Ishikawa (cell line): ENCODE measurements around the gene ERC1.

Experiments used
- CEBPB ChIP-seq: IDR thresholded peaks from 2 replicates; pipeline ENCODE4 v1.6.1; 2012
- EP300 ChIP-seq: IDR thresholded peaks from 2 replicates; pipeline ENCODE4 v1.6.1; 2012; ENCODE audit warnings: borderline replicate concordance
- FOXM1 ChIP-seq: IDR thresholded peaks from 2 replicates; pipeline ENCODE4 v1.6.1; 2012; ENCODE audit warnings: low read depth, borderline replicate concordance
- RAD21 ChIP-seq: IDR thresholded peaks from 2 replicates; pipeline ENCODE4 v1.6.1; 2012; ENCODE audit warnings: low read depth
- TAF1 ChIP-seq: IDR thresholded peaks from 2 replicates; pipeline ENCODE4 v1.6.1; 2012; ENCODE audit warnings: low read depth, mild to moderate bottlenecking
- TCF12 ChIP-seq: IDR thresholded peaks from 2 replicates; pipeline ENCODE4 v1.6.1; 2012; ENCODE audit warnings: low read depth
- TEAD4 ChIP-seq: IDR thresholded peaks from 2 replicates; pipeline ENCODE4 v1.6.1; 2012
- TF ChIP-seq, protein P1 (sequence below): IDR thresholded peaks from 2 replicates; pipeline ENCODE4 v1.6.1; 2012; ENCODE audit warnings: low read depth, mild to moderate bottlenecking

DNA sequence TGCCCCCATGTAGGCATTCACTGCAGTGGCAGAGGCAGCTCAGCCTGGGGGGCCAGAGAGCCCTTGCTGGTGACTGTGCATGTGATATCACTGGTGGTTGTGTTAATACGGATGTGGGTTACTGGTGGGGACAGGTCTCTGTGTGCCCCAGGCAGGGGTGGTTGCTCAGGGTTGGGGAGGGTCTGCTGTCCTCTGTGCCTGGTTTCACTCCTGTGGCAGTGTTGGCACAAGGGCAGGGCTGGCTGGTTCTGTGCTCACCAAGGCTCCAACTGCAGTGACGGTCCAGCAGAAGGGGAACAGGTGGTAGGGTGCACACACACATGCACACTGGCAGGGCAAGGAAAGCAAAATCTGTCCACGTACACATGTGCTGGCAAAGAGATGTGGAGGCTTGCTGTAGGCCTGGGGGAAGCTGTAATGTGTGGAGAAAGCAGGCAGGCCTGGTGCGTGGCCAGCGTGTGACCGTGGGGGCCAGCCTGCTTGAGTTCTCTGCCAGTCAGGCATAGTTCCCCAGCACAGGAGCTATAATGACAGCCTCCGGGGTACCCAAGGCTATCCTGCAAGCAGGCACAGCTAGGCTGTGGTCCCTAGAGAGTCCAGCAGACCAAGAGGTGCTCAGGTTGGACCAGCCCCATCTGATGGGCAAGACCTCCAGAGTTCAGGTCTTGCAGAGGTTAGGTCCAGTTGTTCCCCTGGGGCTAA, 348.7 kb downstream of the ERC1 start:
- no peak for TF ChIP-seq EP300
- TF ChIP-seq, protein P1, sequence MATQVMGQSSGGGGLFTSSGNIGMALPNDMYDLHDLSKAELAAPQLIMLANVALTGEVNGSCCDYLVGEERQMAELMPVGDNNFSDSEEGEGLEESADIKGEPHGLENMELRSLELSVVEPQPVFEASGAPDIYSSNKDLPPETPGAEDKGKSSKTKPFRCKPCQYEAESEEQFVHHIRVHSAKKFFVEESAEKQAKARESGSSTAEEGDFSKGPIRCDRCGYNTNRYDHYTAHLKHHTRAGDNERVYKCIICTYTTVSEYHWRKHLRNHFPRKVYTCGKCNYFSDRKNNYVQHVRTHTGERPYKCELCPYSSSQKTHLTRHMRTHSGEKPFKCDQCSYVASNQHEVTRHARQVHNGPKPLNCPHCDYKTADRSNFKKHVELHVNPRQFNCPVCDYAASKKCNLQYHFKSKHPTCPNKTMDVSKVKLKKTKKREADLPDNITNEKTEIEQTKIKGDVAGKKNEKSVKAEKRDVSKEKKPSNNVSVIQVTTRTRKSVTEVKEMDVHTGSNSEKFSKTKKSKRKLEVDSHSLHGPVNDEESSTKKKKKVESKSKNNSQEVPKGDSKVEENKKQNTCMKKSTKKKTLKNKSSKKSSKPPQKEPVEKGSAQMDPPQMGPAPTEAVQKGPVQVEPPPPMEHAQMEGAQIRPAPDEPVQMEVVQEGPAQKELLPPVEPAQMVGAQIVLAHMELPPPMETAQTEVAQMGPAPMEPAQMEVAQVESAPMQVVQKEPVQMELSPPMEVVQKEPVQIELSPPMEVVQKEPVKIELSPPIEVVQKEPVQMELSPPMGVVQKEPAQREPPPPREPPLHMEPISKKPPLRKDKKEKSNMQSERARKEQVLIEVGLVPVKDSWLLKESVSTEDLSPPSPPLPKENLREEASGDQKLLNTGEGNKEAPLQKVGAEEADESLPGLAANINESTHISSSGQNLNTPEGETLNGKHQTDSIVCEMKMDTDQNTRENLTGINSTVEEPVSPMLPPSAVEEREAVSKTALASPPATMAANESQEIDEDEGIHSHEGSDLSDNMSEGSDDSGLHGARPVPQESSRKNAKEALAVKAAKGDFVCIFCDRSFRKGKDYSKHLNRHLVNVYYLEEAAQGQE = no peak
- TF ChIP-seq TEAD4 = no peak
- TF ChIP-seq CEBPB = no peak
- TF ChIP-seq TCF12 = no peak
- TF ChIP-seq RAD21 = no peak
- no peak for TF ChIP-seq FOXM1
- TF ChIP-seq TAF1 = no peak
